Activated naive CD4-positive, alpha-beta T cell (primary cell): ENCODE results near the gene CDC42BPG.
A peak's percentile ranks its signal among the peaks of the same experiment; 100 is the strongest.
"Not testable (repeated sequence)": the region's sequence is repeated elsewhere in the genome, so short reads cannot be mapped to it uniquely, and the experiment has no call there.

Experiments used
- DNase-seq, 4 experiments: peaks; one replicate each; lab custom pipeline; 2025; lab: John Stamatoyannopoulos, UW

The CDC42BPG gene

DNA sequence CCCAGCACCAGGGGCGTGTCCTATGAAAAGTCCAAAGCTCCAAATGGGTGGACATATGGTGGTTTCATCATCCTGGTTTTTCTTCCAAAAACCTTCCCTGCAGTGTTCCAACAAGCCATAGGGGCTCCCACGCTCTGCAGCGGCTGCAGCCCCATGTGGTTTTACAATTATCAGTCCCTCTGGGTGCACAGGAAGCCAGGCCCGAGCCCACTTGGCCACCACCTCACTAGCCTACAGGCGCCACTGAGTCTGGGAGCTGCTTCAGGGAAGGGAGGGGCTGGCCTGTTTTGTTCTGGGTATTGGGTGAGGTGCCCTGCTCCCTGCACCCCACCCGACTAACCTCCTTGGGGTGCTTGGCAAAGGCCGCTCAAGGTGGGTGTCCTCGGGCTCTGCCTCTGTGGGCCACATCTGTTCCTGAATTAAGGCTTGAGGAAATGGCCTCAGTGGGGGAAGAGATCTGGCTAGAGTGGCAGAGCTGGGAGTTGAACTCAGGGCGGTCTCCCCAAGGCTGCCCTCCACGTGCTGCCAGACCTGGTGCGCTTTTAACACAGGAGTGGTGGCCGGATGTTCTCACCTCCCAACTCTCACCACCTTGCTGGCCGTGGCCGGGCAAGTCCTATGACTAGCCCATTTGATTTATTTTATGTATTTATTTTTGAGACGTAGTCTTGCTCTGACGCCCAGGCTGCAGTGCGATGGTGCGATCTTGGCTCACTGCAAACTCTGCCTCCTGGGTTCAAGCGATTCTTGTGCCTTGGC, 5.3 kb upstream of the CDC42BPG start:
- no peak for DNase-seq

DNA sequence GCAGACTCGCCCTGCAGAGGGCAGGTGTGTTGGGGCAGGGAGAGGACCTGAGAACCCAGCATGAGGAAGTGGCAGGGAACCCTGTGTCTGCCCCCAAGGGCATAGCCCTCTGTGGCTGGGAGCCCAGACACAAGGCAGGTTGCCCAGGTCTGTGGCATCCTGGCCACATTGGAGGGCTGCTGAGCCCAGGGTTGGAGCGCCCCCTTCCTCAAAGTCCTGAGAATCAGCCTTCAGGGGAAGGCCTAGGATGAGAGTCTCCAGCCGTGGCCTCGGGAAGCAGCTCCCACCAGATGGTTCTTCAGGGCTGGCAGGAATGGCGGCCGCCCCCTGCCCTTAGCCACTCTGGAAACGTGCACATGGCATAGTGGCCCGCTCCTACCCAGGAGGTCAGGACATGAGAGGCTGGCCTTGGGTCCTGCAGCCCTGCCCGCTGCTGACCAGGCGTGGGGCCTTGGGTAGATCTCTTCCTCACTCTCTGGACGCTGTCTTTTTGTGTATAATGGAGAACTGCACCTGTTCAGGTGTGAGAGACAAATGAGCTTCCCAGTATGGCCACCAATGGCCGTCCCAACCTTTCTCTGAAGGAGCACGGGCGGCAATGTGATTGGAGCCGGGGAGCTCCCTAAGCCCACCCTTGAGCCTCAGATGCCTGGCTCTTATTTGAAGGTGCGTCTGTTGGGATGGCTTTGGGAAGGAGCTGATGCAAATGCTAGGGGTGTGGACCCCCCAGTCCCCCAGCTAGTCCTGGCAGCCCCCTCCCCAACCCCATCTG, 4.6 kb upstream of the CDC42BPG start:
- no peak for DNase-seq

DNA sequence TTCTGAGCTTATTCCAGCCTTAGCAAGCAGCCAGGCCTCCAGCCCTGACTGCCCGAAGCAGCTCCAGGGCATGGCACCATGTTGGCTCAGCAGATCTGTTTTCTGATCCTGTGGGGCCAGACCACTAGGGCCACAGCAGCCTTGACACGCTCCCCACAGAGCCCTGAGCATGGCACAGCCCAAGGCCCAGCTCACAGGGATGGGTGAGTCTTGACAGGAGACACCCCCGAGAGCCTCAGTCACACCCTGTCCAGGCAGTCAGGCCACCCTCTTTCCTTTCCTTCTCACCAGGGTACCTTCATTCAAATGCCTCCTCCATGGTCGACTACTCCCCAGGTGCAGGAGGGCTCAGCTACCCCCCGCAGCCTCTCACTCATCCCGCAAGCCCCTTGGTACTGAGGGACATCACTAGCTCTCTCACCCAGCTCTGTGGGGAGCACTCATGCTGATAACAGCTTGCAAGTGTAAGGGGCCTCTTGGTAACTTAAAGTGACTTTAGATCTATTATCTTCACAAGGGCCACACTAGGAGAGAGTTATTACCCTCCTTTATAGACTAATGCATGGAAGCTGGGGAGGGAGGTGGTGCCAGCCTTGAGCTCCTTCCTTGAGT, 3.9 kb upstream of the CDC42BPG start:
- DNase-seq: no peak

DNA sequence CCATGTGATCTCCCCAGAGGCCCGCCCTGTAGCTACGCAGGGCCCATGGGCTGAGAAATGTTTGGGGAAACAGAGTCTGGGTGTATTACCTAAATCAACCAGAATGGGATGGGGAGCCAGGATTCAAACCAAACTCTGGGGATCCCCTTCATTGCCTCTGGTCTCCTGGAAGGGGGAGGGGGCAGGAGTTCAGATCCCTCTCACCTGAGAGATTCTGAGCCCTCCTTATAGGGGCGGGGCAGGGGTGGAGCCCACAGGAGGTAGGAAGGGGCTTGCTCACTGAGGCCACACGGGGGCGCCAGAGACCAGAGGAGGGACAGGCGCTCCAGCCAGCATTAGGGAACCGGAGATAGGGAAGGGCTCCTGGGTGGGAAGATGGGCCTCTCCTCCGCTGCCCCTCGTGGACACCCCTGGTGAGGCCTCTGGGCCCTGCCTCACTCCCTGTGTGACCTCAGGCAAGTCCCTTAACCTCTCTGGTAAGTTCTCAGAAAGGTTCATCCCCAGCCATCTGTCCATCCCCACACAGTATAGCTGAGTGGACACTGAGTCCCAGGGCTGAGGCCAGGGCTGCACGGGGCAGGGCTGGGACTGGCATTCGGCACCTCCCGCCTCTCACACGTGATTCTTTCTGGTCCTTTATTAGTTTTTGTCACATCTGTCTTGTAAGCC, 2.7 kb upstream of the CDC42BPG start:
- DNase-seq: peak; percentile 73 to 94 (median 90)

DNA sequence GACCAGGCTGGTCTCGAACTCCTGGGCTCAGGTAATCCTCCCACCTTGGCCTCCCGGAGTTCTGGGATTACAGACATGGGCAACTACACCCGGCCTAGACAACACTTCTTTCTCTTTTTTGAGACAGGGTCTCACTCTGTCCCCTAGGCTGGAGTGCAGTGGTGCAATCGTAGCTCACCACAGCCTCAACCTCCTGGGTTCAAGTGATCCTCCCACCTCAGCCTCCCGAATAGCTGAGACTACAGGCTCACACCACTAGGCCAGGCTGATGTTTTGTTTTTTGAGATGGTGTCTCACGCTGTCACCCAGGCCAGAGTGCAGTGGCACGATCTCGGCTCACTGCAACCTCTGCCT, 1.3 kb upstream of the CDC42BPG start:
- not testable (repeated sequence) for DNase-seq

DNA sequence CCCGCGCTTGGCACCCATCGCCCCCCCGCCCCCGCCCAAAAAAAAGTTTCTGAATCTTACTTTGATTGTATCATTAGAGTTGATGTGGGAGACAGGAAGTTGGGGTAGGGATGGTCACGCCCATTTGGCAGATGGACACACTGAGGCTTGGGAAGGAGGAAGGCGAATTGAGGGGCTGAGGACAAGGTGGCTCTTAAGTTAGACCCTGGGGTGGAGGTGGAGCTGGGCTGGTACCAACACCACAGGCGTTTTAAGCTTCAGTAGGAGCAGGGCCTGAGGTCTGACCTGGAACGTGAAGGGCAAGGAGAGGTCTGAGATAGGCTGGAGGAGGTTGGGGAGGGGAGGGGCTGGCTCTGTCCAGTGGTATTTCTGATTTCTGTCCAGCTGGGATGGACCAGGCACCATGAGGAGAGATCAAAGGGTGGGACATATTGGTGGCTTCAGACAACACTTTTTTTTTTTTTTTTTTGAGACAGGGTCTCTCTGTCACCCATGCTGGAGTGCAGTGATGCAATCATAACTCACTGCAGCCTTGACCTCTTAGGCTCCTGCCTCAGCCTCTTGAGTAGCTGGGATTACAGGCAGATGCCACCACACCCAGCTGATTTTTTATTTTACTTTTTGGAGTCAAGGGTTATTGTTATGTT, 799 bp upstream of the CDC42BPG start:
- DNase-seq: no peak

DNA sequence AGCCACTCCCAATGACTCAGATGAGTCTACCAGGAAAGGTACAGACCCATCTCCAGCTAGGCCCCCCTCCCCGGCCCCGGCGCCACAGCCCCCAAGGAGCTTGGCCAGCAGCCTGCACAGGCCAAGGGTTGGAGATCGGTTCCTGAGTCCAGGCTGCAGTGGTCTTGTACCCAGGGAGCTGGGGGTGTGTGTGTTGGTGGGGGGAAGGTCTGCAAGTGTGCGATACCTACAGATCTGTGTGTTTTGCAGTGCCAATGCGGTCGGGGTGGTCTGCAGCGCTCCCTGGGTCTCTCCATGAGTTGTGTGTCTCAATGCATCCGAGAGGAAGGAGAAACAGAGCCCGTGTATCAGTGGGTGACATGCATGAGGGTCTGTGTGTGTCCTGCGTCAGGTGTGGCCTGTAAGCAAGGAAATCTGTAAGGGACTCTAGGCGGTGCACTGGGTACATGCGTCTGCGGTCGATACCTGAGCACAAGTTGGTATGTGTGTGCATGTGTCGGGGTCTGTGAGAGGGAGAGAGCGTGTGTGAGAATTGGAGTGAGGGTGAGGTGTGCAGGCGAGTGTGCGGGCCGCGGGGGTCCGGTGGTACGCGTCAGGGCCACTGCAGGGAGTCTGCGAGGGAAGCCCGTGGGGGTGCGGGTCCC, 645 bp downstream of the CDC42BPG start:
- no peak for DNase-seq

DNA sequence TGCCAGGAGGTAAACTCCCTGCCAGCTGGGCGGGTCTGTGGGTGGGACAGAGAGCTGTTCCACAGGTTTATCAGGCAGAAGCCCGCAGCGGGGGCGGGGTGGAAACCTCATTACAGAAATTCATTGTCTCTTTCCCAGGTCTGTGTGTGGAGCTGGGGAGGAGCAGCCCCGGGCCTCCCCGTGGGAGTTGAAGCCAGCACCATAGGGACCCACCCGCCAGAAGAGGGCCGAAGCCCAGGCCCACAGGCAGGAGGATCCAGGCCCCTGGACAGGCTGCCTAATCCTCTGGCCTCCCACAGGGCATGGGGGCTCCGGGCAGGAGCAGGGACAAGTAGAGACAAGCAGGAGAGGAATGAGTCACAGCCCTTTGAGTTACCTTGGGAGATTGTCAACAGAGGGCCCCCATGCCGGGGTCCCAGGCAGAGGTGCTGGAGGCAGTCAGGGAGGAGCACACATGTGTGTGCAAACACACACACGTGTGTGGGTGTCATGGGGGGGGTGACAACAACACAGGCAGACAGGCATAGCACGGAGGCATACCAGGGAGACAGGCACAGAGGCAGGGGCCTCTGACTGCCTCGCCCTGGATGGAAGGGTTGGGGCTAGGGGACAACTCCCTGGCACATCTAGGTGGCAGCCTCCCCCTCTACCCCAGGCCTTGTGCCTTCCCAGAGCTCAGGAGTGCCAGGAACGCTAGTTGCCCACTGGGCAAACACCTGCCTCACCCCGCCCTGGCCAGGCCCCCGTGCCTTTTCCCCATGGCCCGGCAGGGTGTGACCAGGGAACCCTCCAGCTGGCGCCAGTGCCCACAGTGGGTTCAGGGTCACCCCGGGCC, 1.4 kb downstream of the CDC42BPG start:
- DNase-seq: no peak

DNA sequence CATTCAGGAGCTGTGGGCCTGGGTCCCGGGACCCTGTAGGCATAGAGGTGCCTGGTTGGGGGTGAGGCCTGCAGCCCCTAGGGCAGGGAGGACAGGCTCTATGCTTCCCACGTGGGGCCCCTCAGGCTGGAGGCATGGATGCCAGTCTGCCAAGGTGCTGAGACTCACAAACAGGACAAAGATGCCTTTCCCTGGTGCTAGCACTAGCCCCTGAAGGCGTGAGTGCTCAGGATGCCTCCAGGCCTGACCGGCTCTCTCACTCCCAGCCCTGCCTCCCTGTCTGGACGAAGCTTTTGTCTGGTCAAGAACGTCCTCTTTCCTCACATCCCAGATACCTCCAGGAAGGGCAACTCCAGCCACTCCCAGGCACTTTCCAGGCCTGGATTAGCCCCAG, 2.1 kb downstream of the CDC42BPG start:
- DNase-seq: no peak

DNA sequence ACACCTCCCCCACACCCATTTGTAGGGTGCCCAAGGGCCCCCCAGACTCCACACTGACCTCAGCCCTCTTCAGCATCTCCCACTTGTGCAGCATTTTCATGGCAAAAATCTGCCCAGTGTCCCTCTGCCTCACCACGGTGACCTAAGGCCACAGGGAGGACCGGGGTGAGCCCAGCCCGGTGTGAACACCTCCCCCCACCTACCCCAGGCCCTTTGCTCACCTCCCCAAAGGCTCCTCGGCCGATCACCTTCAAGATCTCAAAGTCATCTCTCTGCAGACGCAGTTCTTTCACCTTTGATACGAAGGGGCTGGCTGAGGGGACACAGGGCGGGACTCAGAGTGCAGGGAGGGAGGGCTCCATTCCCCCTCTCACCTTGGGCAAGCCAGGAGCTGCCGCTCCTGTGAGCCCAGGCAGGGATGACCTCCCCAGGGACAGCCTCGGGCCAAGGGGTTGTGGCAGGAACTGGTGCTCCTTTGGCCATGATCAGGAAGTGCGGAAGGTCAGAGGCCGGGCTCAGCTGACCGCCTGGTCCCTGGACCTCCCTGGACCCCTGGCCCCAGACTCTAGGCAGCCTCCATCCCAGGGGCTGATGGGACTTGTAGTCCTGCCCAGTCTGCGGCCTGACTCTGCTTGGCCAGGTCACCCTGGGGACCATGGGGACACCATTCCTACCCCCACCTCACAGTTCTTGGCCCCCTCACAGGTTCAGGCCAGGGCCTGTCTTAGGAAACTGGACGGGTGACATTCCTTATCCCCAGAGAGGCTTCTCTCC, 2.7 kb downstream of the CDC42BPG start:
- no peak for DNase-seq

DNA sequence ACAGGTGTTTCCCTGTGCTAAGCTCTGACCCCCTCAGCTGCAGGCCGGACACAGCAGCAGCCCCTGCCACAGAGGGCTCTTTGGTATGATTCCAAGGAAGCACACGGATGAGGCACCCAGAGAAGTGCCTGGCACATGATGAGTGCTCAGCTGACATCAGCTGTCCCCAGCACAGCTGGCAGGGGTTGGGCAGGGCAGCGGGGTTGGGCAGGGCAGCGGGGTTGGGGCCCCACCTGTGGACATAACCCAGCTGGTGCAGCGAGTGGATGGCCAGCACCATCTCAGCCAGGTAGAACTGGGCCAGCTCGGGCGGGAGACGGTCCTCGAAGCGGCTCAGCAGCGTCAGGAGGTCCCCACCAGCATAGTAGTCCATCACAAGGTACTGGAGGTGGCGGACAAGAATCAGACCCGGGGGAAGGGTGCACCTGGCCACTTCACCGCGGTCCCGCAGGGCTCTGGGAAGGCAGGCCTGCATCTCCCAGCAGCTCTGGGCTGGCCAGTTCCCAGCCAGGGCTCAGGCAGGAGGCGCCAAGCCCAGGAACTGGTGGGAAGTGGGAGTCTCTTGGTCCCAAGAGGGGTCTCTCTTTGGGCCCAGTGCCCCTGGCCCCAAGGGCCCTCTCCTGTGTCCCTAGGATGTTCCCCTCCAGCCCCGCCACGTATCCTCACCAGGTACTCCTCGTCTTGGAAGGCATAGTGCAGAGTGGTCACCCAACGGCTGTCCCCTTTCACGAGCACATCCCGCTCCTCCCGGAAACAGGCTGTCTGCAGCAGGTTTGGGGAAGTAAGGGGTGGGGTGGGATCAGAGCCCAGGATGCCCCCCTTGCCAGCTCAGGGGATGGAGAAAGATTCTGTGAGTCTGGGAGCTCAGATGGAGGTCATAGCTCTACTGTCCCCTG, 4.3 kb downstream of the CDC42BPG start:
- DNase-seq: no peak

DNA sequence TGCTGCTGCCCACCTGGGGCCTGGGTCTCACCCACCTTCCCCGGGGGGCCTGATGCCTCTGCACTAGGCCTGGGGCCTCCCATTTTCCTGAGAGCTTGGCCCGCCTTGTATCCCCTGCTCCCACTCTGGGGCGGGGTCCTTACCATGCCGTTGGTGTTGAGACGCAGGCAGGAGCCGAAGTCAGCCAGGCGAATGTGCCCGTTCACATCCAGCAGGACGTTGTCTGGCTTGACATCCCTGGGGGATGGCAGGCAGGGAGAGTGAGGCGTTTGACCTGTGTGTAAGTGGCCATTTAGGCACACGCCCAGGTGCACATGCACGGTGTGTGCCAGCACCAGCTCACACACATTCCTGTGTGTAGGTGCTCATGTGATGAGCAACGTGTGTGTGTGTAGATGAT, 5.1 kb downstream of the CDC42BPG start:
- no peak for DNase-seq

DNA sequence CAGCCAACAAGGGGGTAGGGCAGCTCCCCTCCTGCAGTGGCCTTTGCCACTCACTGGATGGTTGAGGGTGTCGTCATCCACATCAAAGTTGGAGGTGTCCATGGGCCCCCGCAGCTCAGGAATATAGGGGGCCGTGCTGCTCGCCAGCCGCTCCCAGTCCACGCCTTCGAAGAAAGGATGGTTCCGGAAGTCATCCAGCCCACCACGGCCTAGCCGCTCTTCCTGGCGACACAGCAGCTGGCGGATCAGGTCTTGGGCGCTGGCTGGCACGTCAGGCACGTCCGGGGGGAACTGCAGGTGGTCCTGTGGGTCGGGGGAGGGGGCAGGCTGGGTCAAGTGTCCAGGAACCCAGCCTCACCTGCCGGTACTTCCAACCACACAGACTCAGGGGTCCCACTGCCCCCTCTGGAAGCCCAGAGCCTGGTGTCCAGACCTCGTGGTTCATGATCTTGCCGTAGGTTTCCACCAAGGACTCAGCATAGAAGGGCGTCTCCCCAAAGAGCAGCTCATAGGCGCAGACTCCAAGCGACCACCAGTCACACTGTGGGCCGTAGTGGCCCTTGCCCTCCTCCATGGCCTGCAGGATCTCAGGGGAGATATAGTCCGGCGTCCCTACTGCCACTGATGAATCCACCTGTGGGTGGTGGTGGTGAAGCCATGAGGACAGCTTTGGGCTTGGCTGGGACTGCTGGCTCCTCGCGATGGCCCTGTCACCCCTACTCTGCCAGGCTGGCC, 5.7 kb downstream of the CDC42BPG start:
- DNase-seq: no peak

DNA sequence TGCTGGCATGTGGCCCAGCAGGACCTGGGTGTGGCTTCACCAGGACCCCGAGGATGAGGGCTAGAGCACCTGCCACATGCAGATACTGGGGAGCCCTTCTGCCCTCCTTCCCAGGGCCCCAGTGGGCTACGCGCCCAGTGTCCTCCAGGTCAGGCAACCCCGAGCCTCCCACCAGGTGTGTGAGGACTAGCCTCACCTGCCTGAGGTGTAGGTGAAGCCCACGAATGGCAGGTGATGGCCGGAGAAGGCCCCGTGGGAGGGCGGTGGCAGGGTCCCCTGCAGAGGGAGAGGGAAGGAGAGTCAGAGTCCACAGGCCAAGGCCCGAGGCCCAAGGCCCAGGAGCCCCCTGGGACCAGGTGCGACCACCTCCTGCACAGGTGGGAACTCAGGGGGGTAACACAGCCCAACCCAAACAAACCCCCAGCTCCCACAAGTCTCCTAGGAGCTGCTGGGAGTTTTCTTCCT, 6.5 kb downstream of the CDC42BPG start:
- no peak for DNase-seq

DNA sequence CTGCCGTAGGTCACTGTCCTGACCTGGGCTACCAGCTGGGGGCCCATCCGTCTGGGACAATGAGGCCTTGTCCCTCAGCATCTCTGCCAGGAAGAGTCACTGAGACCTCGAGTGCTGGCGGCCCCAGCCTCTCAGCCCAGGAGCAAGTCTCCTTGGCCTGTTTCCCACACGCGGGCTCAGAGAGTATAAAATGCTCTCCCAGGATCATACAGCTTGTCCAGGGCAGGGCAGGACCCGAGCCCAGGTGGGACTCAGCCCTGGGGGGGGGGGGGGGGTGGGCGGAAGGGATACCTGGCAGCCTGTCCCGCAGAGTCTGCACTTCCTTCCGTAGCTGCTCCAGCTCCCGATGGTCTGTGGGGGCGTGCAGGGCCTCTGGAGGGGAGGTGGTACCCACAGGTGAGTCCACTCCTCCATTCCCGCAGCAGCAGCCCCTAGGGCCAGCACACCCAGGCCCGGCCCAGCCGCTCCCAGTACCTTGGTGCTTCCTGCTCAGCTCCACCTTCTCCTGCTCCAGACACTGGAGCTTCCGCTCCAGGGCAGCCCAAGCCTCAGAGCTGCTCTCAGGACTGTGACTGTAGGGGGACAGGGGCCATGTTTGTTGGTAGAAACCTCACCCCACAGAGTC, 7.9 kb downstream of the CDC42BPG start:
- no peak for DNase-seq

DNA sequence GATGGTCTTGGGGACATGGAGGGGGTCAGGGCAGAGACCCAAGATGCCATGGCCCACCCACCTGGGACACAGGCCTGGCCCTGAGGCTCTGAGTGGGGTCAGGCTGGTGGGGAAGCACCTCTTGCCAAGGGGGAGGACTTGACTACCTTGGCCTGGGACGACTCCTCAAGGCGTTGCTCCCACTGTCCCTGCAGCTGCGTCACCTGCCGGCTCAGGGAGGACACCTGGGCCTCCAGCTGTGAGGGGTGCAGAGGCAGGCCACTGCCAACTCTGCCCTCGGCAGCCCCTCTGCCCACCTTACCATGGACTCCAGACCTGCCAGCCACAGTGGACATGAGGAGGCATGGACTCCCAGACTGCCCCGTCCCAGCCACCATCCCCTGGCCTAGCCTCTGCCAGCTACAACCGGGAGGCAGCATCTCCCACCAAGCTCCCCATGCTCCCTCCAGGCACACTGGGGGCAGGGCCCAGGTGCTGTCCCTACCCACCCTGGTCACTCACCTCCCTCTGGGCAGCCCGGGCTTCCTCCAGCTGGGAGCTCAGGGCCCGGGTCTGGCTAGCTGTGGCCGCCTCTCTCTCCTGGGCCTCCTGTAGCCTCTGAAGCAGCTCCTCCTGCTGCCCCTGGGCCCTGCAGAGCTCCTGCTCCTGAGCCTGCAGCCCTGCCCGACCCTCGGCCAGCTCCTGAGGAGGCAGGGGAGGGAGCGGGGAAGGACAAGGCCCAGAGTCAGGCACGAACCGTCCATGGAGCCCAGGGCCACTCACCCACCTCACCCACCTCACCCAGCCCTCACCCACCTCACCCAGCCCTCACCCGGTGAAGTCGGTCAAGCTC, 8.6 kb downstream of the CDC42BPG start:
- DNase-seq: no peak
